IPS DF 6.9 (cell line): ENCODE data around the gene PPP2R2C.

Experiments
- DNase-seq: peaks from one replicate; pipeline ENCODE4 v3.0.0-alpha.2; 2013; ENCODE audit warnings: low read depth, low spot score
- H3K27ac ChIP-seq: one replicate; pipeline ENCODE4 v1.5.1; 2013; ENCODE audit warnings: low read length, control low read depth
- H3K27me3 ChIP-seq: 2 replicates; pipeline ENCODE4 v1.6.1; 2013; ENCODE audit warnings: mild to moderate bottlenecking, low read length; ENCODE audit not compliant: control insufficient read depth, insufficient read depth
- H3K36me3 ChIP-seq: 2 replicates; pipeline ENCODE4 v1.6.1; 2013; ENCODE audit warnings: low read length; ENCODE audit not compliant: control insufficient read depth, insufficient read depth
- H3K4me1 ChIP-seq: 2 replicates; pipeline ENCODE4 v1.6.1; 2013; ENCODE audit warnings: low read length; ENCODE audit not compliant: control insufficient read depth, insufficient read depth
- H3K4me3 ChIP-seq: 2 replicates; pipeline ENCODE4 v1.5.1; 2013; ENCODE audit warnings: mild to moderate bottlenecking, low read length
- H3K9me3 ChIP-seq: 2 replicates; pipeline ENCODE4 v1.6.1; 2013; ENCODE audit warnings: low read length, inconsistent platforms; ENCODE audit not compliant: control insufficient read depth, insufficient read depth
- WGBS: extraction: QIAGEN DNeasy Blood & Tissue Kit; methylation state at CpG from one replicate; pipeline ENCODE4 v1.1.7; 2013; ENCODE audit warnings: mixed read lengths, missing lambda C conversion rate; ENCODE audit not compliant: insufficient read length, insufficient coverage; 5-methylcytosine and 5-hydroxymethylcytosine counted together

Gene PPP2R2C

DNA sequence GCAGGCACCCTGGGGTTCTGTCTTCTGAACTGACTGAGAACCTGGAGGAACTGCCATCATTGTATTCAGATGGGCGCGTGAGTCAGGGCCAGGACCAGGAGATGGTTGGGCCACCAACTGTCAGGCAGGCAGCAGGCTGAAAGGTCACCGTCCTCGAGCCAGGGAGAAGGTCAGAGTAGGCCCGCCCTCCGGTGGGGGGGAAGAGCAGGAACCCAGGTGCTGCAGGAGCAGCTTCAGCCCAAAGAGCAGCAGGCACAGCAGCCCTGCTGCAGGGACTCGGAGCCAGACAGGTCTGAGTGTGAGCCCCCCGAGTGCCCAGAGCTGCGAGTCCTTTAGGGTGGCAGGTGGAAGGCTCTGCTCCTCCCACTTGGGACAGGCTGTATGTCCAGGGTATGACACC, 176.4 kb downstream of the PPP2R2C start:
- Histone ChIP-seq H3K36me3 (peaks cover 14% of the 10 kb centered on the region), H3K4me3 (no peak overlapping the region), H3K9me3 (no peaks in the 10 kb centered on the region), H3K27ac (no peak overlapping the region), H3K27me3 (no peaks in the 10 kb centered on the region), H3K4me1 (no peaks in the 10 kb centered on the region)
- DNase-seq = no peak
- no CpG with 5 or more reads among the region's 9 CpGs for WGBS

DNA sequence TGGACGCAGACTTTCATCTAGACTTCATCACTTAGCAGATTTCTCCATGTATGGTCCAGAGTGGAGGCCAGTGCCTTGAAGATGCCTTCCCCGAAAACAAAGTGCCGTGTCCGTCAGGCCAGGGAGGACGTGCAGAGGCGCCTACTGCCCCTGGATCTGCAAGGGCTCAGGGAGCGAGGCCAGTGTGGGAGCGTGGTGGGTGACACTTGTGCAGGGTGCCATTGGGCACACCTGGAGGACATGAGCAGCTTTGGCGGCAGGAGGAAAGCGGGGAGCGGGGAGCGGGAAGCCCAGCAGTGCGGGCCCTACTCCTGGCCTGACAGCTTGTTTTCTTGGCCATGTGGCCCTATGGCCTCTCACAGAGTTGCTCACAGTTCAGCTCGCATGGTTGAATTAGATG, 176.9 kb downstream of the PPP2R2C start:
- Histone ChIP-seq H3K27ac (no peak overlapping the region), H3K4me3 (no peak overlapping the region), H3K27me3 (no peaks in the 10 kb centered on the region), H3K36me3 (peaks cover 8% of the 10 kb centered on the region), H3K4me1 (no peaks in the 10 kb centered on the region), H3K9me3 (no peaks in the 10 kb centered on the region)
- DNase-seq = no peak
- WGBS = no CpG with 5 or more reads among the region's 14 CpGs

DNA sequence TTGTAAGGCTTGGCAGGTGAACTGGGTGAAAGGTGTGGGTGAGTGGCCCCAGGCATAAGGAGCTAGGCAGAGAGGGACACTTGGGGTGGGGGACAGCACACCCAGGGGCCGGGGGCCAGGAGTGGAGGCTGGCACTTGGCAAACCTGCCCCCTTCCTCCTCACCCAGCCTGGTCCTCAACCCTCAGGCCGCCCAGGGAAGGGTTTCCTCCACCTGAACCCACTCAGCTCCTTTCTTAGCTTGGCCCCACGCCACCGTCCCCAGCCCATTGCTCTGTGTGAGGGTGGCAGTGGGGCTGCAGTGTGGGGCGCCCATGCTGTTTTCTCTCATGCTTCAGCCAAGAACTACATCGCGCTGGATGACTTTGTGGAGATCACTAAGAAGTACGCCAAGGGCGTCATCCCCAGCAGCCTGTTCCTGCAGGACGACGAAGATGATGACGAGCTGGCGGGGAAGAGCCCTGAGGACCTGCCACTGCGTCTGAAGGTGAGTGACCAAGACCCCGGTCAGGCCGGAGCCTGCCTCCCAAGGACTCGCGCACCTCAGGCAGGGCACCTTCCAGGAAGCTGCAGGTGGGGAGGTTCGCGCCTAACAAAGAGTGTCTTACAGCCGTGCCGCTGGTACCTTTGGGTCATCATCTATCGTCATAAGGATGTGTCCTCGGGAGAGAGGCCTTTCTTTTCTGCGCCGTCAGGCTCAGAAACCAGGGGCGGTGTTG, 177.6 kb downstream of the PPP2R2C start:
- no CpG with 5 or more reads among the region's 27 CpGs for WGBS
- DNase-seq = no peak

DNA sequence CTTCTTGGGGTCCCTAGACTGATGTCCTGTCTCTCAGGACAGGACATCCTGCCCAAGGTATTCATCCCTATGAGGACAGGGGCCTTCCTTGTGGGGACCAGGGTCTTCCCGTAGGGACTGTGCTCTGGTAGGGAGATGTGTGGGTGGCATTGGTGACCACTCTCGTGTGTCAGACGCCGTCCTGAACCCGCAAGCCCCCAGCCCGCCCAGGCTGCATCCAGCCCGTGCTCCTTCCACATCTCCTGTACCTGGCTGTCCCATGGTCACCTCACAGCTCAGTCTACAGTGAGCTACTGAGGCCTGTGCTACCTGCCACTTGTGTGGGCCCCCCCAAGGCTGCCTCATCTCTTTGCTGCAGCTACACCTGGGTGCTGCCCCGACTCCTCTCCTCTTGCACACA, 178.8 kb downstream of the PPP2R2C start:
- DNase-seq = no peak
- no peaks in the 10 kb centered on the region for H3K27me3 ChIP-seq
- no peaks in the 10 kb centered on the region for H3K4me1 ChIP-seq
- no peaks in the 10 kb centered on the region for H3K9me3 ChIP-seq
- H3K4me3 ChIP-seq = no peak overlapping the region
- WGBS = no CpG with 5 or more reads among the region's 8 CpGs
- peaks cover 8% of the 10 kb centered on the region for H3K36me3 ChIP-seq
- no peak overlapping the region for H3K27ac ChIP-seq

More for the DNA sequence above, 177.6 kb downstream of the PPP2R2C start:
- Histone ChIP-seq H3K36me3 (peaks cover 8% of the 10 kb centered on the region), H3K27ac (no peak overlapping the region), H3K4me3 (no peak overlapping the region), H3K9me3 (no peaks in the 10 kb centered on the region), H3K27me3 (no peaks in the 10 kb centered on the region), H3K4me1 (no peaks in the 10 kb centered on the region)

DNA sequence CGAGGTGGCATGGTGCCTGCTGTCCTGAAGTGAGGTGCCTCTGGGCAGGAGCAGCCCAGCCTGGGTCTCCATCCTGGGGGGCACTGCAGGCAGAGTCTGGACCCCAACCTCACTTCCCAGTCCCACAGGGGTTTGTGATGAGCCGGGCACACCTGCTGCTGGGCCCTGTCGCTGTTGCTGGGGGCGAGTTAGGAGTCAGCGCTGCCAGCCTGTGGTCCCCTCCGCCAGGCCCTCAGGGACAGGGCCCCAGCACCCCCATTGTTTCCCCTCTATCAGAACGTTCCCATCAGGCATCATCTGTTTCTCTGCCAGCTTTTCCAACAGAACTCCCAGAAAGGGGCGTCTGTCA, 179.3 kb downstream of the PPP2R2C start:
- peaks cover 8% of the 10 kb centered on the region for H3K36me3 ChIP-seq
- no CpG with 5 or more reads among the region's 8 CpGs for WGBS

DNA sequence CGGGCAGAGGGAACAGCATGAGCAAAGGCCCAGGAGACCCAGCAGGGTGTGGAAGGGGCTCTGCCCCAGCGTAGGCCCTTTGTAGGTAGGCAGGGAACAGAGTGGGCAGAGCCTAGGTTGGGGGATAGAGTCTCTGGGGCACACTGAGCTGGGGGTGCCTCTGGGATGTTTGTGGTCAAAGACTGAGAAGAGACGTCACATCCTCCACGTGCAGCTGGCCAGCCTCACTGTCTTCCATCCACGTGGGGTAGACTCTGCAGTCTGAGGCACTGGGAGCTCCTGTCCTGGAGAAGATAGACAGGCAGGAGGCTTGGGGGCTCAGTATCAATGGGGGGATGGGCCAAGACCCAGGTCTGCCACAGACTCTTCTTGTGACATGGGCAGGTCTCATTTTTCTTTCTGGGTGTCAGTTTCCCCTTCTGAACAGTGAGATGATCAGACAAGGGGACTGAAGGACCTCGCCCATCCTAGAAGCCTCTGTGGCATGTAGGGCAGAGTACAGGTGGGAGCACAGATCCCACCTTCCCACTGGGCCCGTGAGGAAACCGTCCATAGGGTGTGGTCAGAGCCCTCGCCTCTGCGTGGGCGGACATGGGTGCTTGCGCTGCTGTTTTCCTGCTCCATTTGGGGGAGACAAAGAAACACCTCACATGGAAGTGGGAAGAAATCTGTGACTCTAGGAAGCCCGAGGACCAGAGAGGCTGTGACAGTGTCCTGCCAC, 179.9 kb downstream of the PPP2R2C start:
- H3K9me3 ChIP-seq = no peaks in the 10 kb centered on the region
- no CpG with 5 or more reads among the region's 13 CpGs for WGBS
- H3K27me3 ChIP-seq = no peaks in the 10 kb centered on the region
- H3K36me3 ChIP-seq = peaks cover 8% of the 10 kb centered on the region
- H3K4me3 ChIP-seq = no peak overlapping the region
- no peak overlapping the region for H3K27ac ChIP-seq
- no peak for DNase-seq
- H3K4me1 ChIP-seq = no peaks in the 10 kb centered on the region

More for the DNA sequence above, 179.3 kb downstream of the PPP2R2C start:
- no peak for DNase-seq
- Histone ChIP-seq H3K9me3 (no peaks in the 10 kb centered on the region), H3K4me3 (no peak overlapping the region), H3K4me1 (no peaks in the 10 kb centered on the region), H3K27ac (no peak overlapping the region), H3K27me3 (no peaks in the 10 kb centered on the region)

DNA sequence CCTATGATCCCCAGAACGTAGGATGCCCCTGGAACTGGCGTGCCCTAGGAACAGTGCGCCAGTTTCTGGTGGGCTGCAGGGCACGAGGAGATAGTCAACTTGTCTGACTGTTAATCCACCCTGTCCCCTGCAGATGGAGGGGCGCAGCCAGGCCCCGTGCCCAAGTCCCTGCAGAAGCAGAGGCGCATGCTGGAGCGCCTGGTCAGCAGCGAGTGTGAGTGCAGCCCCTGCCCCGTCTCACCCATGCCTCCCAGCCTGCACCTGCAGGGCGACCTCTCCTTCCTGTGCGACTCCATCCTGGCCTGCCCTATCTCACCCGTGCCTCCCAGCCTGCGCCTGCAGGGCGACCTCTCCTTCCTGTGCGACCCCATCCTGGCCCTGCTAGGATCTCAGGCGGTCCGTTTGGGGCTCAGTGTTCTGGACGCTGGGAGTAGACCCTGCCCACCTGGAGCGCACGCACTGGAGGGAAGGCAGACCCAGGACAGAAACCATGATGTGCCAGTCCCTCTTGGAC, 180.6 kb downstream of the PPP2R2C start:
- peaks cover 12% of the 10 kb centered on the region for H3K36me3 ChIP-seq

DNA sequence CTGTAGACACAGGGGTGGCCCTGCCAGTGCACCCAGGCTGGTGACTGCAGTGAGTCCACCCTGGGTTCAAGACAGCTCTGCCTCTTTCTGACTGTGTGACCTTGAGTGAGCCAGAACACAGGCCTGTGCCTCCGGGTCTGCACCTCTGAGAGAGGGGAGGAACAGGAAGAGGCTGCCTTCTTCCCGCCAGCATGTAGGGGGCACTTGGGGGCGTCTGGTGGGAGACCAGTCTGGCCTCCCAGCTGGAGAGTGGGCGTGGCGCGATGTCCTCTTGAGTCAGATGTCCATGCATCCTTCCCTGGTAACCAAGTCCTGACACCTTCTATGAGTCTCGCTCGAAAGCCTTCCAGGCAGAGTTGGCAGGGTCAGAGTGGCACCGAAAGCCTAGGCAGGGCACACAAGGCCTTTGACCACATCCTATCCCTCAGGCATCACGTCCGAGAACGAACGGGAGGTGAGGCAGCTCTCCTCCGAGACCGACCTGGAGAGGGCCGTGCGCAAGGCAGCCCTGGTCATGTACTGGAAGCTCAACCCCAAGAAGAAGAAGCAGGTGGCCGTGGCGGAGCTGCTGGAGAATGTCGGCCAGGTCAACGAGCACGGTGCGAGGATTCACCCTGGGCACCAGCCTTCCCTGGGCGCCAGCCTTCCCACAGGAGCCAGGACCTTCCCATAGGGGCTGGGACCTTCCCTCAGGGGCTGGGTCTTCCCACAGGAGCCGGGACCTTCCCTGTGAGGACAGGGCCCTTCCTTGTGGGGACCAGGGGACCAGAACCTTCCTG, 181.5 kb downstream of the PPP2R2C start:
- Histone ChIP-seq H3K27me3 (no peaks in the 10 kb centered on the region), H3K4me3 (no peak overlapping the region), H3K27ac (no peak overlapping the region), H3K4me1 (no peaks in the 10 kb centered on the region), H3K9me3 (no peaks in the 10 kb centered on the region), H3K36me3 (peaks cover 12% of the 10 kb centered on the region)
- DNase-seq = no peak
- WGBS = no CpG with 5 or more reads among the region's 25 CpGs

More for the DNA sequence above, 180.6 kb downstream of the PPP2R2C start:
- Histone ChIP-seq H3K27ac (no peak overlapping the region), H3K9me3 (no peaks in the 10 kb centered on the region), H3K4me1 (no peaks in the 10 kb centered on the region), H3K4me3 (no peak overlapping the region), H3K27me3 (no peaks in the 10 kb centered on the region)
- no CpG with 5 or more reads among the region's 21 CpGs for WGBS
- DNase-seq = no peak

DNA sequence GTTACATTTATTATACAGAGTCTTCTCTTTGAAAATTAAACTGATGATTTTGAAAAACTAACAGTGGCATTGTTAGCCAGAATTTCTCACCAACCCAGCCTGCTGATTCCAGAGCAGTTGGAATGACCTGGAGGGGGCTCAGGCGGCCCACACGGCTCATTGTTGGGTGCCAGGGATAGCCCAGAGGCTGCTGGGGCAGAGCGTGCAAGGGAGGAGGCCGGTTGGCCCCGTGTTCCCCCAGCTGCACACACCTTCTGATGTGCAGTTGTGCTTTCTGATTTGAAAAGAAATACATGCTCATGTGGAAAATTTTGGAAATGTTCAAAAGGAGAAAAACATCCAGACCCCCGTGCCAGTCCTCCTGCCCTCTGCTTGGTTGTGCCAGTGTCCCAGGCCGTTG, 182.2 kb downstream of the PPP2R2C start:
- no CpG with 5 or more reads among the region's 7 CpGs for WGBS
- H3K9me3 ChIP-seq = no peaks in the 10 kb centered on the region
- DNase-seq = no peak
- H3K4me1 ChIP-seq = no peaks in the 10 kb centered on the region
- H3K27me3 ChIP-seq = no peaks in the 10 kb centered on the region
- no peak overlapping the region for H3K27ac ChIP-seq
- no peak overlapping the region for H3K4me3 ChIP-seq
- H3K36me3 ChIP-seq = peaks cover 9% of the 10 kb centered on the region

DNA sequence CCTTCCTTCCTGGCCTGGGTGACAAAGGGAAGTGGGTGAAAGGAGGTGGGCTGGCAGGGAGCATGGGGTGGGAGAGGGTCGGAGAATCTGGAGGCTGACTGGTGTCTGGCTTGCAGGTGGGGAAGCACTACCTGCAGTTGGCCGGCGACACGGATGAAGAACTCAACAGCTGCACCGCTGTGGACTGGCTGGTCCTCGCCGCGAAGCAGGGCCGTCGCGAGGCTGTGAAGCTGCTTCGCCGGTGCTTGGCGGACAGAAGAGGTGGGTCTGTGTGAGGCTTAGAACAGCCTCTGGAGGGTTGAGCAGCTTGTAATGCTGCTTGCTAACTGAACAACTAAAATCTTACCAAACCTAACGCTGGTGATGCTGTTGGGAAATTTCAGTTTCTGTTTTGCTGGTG, 183.5 kb downstream of the PPP2R2C start:
- peaks cover 5% of the 10 kb centered on the region for H3K36me3 ChIP-seq
- H3K27me3 ChIP-seq = no peaks in the 10 kb centered on the region
- no peak for DNase-seq
- no CpG with 5 or more reads among the region's 15 CpGs for WGBS
- no peak overlapping the region for H3K4me3 ChIP-seq
- no peaks in the 10 kb centered on the region for H3K4me1 ChIP-seq
- H3K9me3 ChIP-seq = no peaks in the 10 kb centered on the region
- H3K27ac ChIP-seq = no peak overlapping the region
